Activated CD4-positive, alpha-beta memory T cell treated with anti-CD3 and anti-CD28 coated beads, Interleukin-2, amount 10 ng/mL, durations not matched to agents 7 days and 5 days (primary cell): ENCODE data around the gene ZNF446. TPM values are rescaled to one million over a fixed set of nuclear protein-coding genes. Genes with fewer than 3 reads are reported as not detected.
A peak's percentile ranks its signal among the peaks of the same experiment; 100 is the strongest.
"Not testable (repeated sequence)": the region's sequence is repeated elsewhere in the genome, so short reads cannot be mapped to it uniquely, and the experiment has no call there.

ENCODE experiments used
- CTCF ChIA-PET: fragments of 350-600 bp; sonication (Branson Sonifier 250); formaldehyde crosslinking; loops from one replicate; lab custom pipeline; 2021; ENCODE audit warnings: antibody characterized with exemption, inconsistent platforms; lab: Charles Lee
- POLR2A ChIA-PET: fragments of 350-600 bp; sonication (Branson Sonifier 250); formaldehyde crosslinking; loops from one replicate; lab custom pipeline; 2021; ENCODE audit warnings: antibody characterized with exemption; lab: Charles Lee
- DNase-seq: peaks from one replicate; pipeline ENCODE4 v3.0.0-alpha.2; 2020
- H3K27ac Mint-ChIP-seq: one replicate; pipeline ENCODE4 v1.8.0; 2021; ENCODE audit warnings: mild to moderate bottlenecking, mixed read lengths
- H3K27me3 Mint-ChIP-seq: one replicate; pipeline ENCODE4 v1.8.0; 2021; ENCODE audit warnings: mixed read lengths
- H3K36me3 Mint-ChIP-seq: one replicate; pipeline ENCODE4 v1.8.0; 2021; ENCODE audit warnings: low read depth, mixed read lengths
- H3K4me1 Mint-ChIP-seq: one replicate; pipeline ENCODE4 v1.8.0; 2021; ENCODE audit warnings: mixed read lengths
- H3K4me3 Mint-ChIP-seq: one replicate; pipeline ENCODE4 v1.8.0; 2021; ENCODE audit warnings: mild to moderate bottlenecking, mixed read lengths
- H3K9me3 Mint-ChIP-seq: one replicate; pipeline ENCODE4 v1.8.0; 2021; ENCODE audit warnings: mixed read lengths
- total RNA-seq, 2 experiments: library from RNA; stranded (reverse); gene quantifications; one replicate each; pipeline ENCODE4 v1.2.3, GENCODE V29; 2021

ZNF446 gene
- total RNA-seq, 2 experiments from 2014 or later: 8.4 to 8.7 TPM

DNA sequence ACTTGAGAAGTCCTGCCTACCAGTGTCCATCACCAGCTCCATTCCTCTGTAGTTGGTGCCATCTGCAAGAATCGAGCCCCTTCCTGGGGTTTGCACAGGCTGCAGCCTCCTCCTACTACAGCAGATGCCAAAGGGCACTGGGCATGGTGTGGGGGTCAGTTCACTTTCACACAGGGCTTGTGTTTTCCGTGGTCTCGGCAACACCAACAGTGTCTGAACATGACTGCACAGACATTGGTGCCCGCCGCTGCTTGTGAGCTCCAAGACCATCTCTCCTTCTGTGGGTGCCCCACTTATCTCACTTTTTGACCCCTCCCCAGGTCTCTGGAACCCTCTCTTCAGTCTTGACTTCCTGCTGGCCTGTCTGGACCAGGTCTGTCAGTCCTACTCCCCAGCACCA, 15.2 kb downstream of the ZNF446 start:
- Mint-ChIP-seq H3K4me1 (peaks cover 32% of the 10 kb centered on the region), H3K4me3 (no peak overlapping the region), H3K9me3 (no peaks in the 10 kb centered on the region), H3K36me3 (peaks cover 10% of the 10 kb centered on the region), H3K27me3 (no peaks in the 10 kb centered on the region), H3K27ac (peak overlapping the region; percentile 33)
- POLR2A ChIA-PET: no interaction called here
- no peak for DNase-seq
- CTCF ChIA-PET: no interaction called here

DNA sequence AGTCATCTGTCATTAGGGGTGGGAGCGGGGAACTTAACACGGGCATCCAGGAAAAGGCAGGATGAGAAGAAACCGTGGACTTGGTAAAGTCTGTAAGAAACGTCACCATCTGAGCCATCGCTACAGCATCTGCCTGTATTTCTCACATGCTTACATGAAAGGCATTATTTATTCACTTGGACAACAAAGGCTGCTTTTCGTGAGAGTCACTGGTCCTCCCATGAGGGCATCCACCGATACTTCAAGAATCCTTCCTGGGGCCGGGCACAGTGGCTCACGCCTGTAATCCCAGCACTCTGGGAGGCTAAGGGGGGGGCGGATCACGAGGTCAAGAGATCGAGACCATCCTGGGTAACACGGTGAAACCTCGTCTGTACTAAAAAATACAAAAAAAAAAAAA, 16.1 kb downstream of the ZNF446 start:
- no peaks in the 10 kb centered on the region for H3K9me3 Mint-ChIP-seq
- ChIA-PET POLR2A (no interaction called here), CTCF (no interaction called here)
- DNase-seq: no peak
- H3K36me3 Mint-ChIP-seq: peaks cover 10% of the 10 kb centered on the region
- H3K4me3 Mint-ChIP-seq: no peak overlapping the region
- H3K27me3 Mint-ChIP-seq: no peaks in the 10 kb centered on the region
- H3K27ac Mint-ChIP-seq: no peak overlapping the region
- peaks cover 35% of the 10 kb centered on the region for H3K4me1 Mint-ChIP-seq

DNA sequence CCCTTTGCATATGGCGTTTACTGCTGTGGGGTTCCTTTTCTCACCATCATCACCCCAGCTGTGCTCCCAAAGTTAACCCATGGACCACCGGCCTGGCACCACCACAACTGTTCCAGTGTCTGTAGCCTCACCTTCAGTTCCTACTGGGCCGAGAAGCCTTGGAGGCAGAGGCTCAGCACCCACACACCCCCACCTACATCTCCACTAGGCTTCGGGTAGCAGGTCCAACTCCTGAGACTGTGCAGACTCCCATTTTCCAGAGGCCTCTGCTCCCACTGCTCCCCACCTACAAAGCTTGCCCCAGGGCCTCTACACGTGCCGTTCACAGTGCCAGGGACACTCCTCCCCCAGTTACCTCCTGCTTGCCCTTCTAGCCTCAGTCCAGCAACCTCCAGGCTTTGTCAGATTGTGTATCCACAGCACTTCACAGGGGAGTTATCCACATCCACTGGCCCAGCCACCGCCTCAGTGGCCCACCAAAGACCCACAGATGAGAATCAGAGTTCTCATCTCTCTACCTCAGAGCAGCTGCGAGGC, 21.6 kb downstream of the ZNF446 start:
- peak overlapping the region; percentile 93 for H3K4me3 Mint-ChIP-seq
- ChIA-PET CTCF (interaction anchor here (0.8 kb wide), 1 partner anchor 16 kb away, joined by 3 read pairs; no protein-coding TSS in a partner anchor), POLR2A (no interaction called here)
- peaks cover 8% of the 10 kb centered on the region for H3K9me3 Mint-ChIP-seq
- H3K27ac Mint-ChIP-seq: peak overlapping the region; percentile 14
- peaks cover 33% of the 10 kb centered on the region for H3K4me1 Mint-ChIP-seq
- peaks cover 9% of the 10 kb centered on the region for H3K36me3 Mint-ChIP-seq
- no peaks in the 10 kb centered on the region for H3K27me3 Mint-ChIP-seq
- DNase-seq: no peak

DNA sequence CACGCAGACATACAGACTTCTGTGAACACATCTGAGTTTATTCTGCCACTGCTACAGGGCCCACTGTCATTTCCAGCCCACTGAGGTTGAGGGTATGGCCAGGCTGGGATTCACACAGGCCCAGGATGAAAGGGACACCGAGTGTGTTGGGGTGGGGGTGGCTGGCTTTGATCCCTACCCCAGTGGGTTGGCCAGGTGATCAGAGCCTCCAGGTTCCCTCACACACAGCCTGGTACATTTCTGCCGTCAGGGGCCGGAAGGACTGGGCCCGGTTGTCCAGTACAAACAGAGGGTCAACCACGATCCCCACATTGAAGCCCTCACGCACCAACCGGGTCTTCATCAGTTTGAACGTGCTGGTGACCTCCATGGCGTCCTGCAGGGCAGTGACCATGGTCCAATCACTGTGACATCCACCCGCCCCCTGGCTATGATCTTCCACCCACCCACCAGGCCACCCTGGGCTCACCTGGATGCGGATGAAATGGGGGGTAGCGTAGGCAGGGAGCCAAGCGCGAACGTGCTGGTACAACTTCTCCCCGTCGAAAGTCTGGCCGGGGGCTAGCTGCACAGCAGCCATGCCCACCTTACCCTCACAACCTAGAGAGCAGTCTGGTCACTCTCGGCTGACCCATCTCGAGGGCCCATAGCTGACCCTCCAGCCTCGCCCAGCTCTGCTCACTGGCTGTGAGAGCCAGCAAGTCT, 22.3 kb downstream of the ZNF446 start:
- Mint-ChIP-seq H3K36me3 (peaks cover 9% of the 10 kb centered on the region), H3K9me3 (peaks cover 8% of the 10 kb centered on the region), H3K4me3 (peak overlapping the region; percentile 93), H3K27me3 (no peaks in the 10 kb centered on the region), H3K27ac (peak overlapping the region; percentile 81), H3K4me1 (peaks cover 33% of the 10 kb centered on the region)
- DNase-seq: no peak
- ChIA-PET POLR2A (interaction anchor here (2.2 to 2.9 kb wide), 2 partner anchors 9 to 10 kb away, joined by 8 to 11 read pairs; no protein-coding TSS in a partner anchor), CTCF (interaction anchor here (0.8 to 2.2 kb wide), 3 partner anchors 10 to 16 kb away, joined by 3 to 12 read pairs (median 6); no protein-coding TSS in a partner anchor)

DNA sequence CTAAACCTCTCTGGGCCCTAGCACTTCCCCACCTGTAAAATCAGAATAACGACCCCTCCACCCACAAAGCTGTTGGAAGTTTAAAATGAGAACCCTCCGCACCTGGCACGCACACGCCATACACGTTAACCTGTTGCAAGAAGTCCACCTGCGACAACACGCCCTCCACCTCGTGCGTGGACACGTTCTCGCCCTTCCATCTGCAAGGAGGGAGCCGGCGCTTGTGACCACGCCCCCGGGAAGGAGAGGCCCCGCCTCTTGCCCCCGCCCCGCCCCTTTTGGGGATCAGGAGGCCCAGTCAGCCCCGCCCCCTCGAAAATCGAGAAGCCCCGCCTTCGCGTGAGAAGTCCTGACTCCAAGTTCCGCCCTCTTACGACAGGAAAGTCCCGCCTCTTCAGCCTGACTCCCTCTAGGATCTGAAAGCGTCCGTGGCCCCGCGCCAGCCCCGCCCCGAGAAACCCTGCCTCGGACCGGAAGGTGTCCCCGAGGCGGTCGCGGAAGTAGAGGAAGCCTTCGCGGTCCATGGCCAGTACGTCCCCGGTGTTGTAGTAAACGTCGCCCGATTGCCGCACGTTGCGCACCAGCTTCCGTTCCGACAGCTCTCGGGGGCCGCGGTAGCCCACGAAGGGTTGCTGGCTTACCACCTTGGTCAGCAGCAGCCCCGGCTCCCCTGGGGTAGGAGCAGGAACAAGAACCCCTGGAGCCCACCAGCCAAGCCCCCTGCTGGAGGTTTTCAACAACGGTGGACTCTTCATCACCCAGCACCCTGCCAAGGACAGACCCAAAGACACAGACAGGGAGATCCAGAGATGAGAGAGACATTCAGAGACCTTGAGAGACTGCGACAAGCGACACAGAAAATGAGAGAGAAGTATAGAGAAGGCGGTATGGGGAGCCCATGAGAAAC, 23.1 kb downstream of the ZNF446 start:
- H3K4me3 Mint-ChIP-seq: peak overlapping the region; percentile 93

DNA sequence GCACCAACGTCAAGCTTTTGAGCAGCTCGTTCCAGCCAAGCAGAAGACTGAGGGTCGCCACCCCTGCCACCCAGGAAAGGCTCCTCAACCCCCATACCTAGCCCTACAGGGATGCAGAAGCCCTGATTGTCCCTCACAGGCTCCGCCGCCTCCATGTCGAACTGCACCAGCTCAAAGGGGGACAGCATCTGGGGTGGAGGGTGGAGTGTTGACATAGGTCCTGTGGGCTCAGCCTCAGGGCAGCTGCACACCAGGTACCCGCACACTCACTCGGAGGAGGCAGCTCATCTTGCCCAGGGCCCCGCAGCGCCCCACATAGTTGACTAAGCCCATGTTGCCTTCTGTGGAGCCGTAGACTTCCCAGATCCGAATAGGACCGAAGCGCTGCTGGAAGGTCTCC, 24.1 kb downstream of the ZNF446 start:
- Mint-ChIP-seq H3K27me3 (no peaks in the 10 kb centered on the region), H3K36me3 (peaks cover 4% of the 10 kb centered on the region), H3K27ac (no peak overlapping the region), H3K4me1 (peaks cover 29% of the 10 kb centered on the region), H3K9me3 (peaks cover 8% of the 10 kb centered on the region), H3K4me3 (no peak overlapping the region)
- POLR2A ChIA-PET: interaction anchor here (1.3 to 2.9 kb wide), 5 partner anchors 9 to 23 kb away, joined by 3 to 13 read pairs (median 11); partner anchors contain the start of gene ZBTB45
- CTCF ChIA-PET: interaction anchor here (0.7 to 2.2 kb wide), 5 partner anchors 11 to 92 kb away, joined by 3 to 15 read pairs (median 5); partner anchors contain the start of genes ZBTB45 and ZNF584
- no peak for DNase-seq

More for the DNA sequence above, 23.1 kb downstream of the ZNF446 start:
- H3K27me3 Mint-ChIP-seq: no peaks in the 10 kb centered on the region
- POLR2A ChIA-PET: interaction anchor here (1.6 to 2.9 kb wide), 4 partner anchors 10 to 21 kb away, joined by 8 to 13 read pairs (median 12); partner anchors contain the start of gene ZBTB45
- peaks cover 8% of the 10 kb centered on the region for H3K9me3 Mint-ChIP-seq
- H3K36me3 Mint-ChIP-seq: peaks cover 8% of the 10 kb centered on the region
- H3K27ac Mint-ChIP-seq: peak overlapping the region; percentile 81
- peak; percentile 99 for DNase-seq
- peaks cover 33% of the 10 kb centered on the region for H3K4me1 Mint-ChIP-seq
- CTCF ChIA-PET: interaction anchor here (0.6 to 2.2 kb wide), 7 partner anchors 10 to 91 kb away, joined by 3 to 15 read pairs (median 5); partner anchors contain the start of genes ZBTB45 and ZNF584

DNA sequence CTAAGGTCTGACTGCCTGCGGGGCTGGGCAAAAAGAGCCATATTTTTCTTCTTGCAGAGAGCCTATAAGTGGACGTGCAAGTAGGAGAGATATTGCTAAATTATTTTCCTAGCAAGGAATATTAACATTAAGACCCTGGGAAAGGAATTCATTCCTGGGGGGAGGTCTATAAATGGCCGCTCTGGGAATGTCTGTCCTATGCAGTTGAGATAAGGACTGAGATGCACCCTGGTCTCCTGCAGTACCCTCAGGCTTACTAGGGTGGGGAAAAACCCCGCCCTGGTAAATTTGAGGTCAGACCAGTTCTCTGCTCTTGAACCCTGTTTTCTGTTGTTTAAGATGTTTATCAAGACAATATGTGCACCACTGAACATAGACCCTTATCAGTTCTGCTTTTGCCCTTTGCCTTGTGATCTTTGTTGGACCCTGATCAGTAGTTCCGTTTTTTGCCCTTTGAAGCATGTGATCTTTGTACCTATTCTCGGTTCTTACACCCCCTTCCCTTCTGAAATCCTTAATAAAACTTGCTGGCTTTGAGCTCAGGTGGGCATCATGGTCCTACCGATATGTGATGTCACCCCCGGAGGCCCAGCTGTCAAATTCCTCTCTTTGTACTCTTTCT, 31.6 kb downstream of the ZNF446 start:
- H3K4me1 Mint-ChIP-seq, H3K36me3 Mint-ChIP-seq, DNase-seq, H3K27me3 Mint-ChIP-seq, H3K27ac Mint-ChIP-seq, CTCF ChIA-PET, H3K9me3 Mint-ChIP-seq, H3K4me3 Mint-ChIP-seq: not testable (repeated sequence)
- POLR2A ChIA-PET: interaction anchor here (2.7 kb wide), 1 partner anchor 8 kb away, joined by 8 read pairs; no protein-coding TSS in a partner anchor

DNA sequence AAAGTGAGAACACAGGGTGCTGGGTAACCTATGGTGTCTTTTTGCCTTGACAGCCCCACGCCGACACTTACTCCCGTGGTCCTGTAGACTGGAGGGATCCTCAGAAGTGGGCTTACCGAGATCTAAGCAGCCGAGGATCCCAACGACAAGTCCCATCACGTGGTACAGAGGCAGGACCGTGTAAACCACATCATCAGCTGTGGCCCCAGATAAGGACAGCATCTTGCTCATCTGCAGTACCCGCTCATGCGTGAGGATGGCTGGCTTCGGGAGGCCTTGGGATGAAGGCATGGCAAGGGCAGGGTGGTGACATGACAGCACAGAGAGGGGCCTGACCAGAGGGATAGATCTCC, 33.6 kb downstream of the ZNF446 start:
- DNase-seq: no peak
- ChIA-PET CTCF (interaction anchor here (0.7 kb wide), 1 partner anchor 10 kb away, joined by 3 read pairs; no protein-coding TSS in a partner anchor), POLR2A (interaction anchor here (2.7 kb wide), 1 partner anchor 9 kb away, joined by 8 read pairs; no protein-coding TSS in a partner anchor)
- Mint-ChIP-seq H3K27ac (no peak overlapping the region), H3K9me3 (peaks cover 10% of the 10 kb centered on the region), H3K36me3 (peaks cover 7% of the 10 kb centered on the region), H3K4me1 (peaks cover 15% of the 10 kb centered on the region), H3K27me3 (no peaks in the 10 kb centered on the region), H3K4me3 (no peak overlapping the region)

DNA sequence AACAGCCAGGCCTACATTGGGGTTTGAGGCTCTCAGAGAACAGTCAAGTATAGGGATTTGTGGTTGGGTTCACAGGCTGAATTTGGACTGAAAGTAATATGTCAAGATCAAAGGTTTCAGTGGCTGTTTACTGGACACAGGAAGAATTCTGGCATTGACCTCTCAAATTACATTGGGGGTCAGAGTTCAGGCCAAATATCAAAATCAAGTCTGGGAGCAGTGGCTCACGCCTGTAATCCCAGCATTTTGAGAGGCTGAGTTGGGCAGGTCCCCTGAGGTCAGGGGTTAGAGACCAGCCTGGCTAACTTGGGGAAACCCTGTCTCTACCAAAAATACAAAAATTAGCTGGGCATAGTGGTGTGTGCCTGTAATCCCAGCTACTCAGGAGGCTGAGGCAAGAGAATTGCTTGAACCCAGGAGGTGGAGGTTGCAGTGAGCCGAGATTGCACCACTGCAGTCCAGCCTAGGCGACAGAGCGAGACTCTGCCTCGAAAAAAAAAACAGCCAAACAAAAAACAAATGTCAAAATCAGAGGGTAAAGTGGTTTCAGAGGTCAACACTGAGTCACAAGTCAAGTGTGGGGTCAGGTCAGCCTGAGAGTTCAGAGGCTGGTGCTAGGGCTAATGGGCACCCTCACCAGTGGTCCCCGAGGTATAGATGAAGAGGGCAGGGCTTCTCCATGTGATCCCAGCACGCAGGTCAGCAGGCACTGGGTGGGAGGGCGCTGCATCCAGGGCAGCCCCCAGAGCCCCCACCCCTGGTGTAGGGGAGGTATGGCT, 34.1 kb downstream of the ZNF446 start:
- Mint-ChIP-seq H3K9me3 (peaks cover 10% of the 10 kb centered on the region), H3K36me3 (peaks cover 10% of the 10 kb centered on the region), H3K4me3 (no peak overlapping the region), H3K27me3 (no peaks in the 10 kb centered on the region), H3K27ac (no peak overlapping the region), H3K4me1 (peaks cover 18% of the 10 kb centered on the region)
- POLR2A ChIA-PET: interaction anchor here (1.5 to 2.7 kb wide), 2 partner anchors 10 kb away, joined by 4 to 8 read pairs; partner anchors contain the start of gene ZBTB45
- DNase-seq: no peak
- CTCF ChIA-PET: no interaction called here

DNA sequence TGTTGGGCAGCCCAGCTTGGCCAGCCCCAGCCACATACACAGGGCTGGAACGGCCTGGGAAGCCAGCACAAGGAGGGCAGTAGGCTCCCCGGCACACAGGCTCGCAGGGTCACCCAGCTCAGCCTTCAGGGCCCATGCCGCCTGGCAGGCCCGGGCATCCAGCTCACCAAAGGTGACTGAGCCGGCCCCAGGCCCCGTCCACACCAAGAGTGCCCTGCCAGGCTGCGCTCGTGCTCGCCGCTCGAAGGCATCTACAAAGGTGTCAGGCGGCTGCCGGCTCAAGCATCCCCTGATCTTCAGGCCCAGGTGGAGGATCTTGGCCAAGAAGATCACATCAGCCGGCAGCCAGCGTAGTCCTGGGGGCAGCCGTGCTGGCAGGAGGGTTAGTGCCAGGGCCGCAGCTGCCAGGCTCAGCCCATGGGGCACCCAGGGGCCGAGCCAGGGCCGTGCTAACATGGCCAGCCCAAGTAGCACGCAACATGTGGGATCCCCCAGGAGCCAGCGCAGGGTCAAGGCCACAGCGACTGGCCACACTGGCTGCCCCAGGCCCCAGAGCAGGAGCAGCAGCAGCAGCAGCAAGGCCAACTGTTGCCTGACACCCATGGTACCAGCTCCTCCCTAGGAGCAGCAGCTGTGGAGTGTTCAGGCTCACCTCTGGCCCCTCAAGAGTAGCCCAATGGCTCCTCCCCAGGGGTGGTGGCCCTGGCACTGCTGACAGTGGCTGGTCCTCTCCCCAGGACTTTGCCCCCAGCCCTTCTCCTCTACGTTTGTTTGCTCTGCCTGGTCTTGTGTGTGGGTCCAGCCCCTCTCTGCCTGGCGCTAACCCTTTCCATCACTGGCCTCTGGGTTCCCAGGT, 35.4 kb downstream of the ZNF446 start, which contains the start of gene SLC27A5:
Gene SLC27A5, minus strand, starts transcription at position 640 of the 856 bp plus-strand sequence. Its CDS starts 37 bp downstream, at position 603.
- no peak within 1 kb of the TSS for H3K4me3 Mint-ChIP-seq
- DNase-seq: no peak
- ChIA-PET POLR2A (interaction anchor here (0.5 to 1.5 kb wide), 4 partner anchors 8 to 283 kb away, joined by 3 to 4 read pairs (median 3); partner anchors contain the start of genes TRIM28 and ZBTB45), CTCF (no interaction called here)
- peaks cover 20% of the 10 kb centered on the region for H3K36me3 Mint-ChIP-seq
- peaks cover 29% of the 10 kb centered on the region for H3K4me1 Mint-ChIP-seq
- H3K9me3 Mint-ChIP-seq: peaks cover 10% of the 10 kb centered on the region
- no peaks in the 10 kb centered on the region for H3K27me3 Mint-ChIP-seq
- H3K27ac Mint-ChIP-seq: no peak within 1 kb of the TSS
